Suprapubic skin (tissue), 4 donors: ENCODE data around the gene CREB3L1.

Source experiments
- EP300 ChIP-seq: sonication (generic); formaldehyde crosslinking; IDR thresholded peaks from one replicate; pipeline ENCODE4 v1.6.1; 2017; ENCODE audit warnings: antibody characterized with exemption
- POLR2A ChIP-seq, 2 donors: fragments of 450-650 bp; IDR thresholded peaks; one replicate each; pipeline ENCODE4 v1.6.1; 2017; ENCODE audit warnings: antibody characterized with exemption in 2 of 2, mild to moderate bottlenecking in 2 of 2, moderate library complexity in 2 of 2
- POLR2AphosphoS5 ChIP-seq, 3 donors: sonication (generic); formaldehyde crosslinking; IDR thresholded peaks; one replicate each; pipeline ENCODE4 v1.6.1; 2017; ENCODE audit warnings: antibody characterized with exemption in 3 of 3
- TF ChIP-seq, protein P1 (sequence below), 2 donors: fragments of 200-600 bp in 1 of 2; fragments of 450-650 bp in 1 of 2; sonication (generic) in 1 of 2; IDR thresholded peaks; one replicate each; pipeline ENCODE4 v1.5.1; 2016 to 2019; ENCODE audit warnings: antibody characterized with exemption in 2 of 2, mild to moderate bottlenecking in 1 of 2, moderate library complexity in 1 of 2

DNA sequence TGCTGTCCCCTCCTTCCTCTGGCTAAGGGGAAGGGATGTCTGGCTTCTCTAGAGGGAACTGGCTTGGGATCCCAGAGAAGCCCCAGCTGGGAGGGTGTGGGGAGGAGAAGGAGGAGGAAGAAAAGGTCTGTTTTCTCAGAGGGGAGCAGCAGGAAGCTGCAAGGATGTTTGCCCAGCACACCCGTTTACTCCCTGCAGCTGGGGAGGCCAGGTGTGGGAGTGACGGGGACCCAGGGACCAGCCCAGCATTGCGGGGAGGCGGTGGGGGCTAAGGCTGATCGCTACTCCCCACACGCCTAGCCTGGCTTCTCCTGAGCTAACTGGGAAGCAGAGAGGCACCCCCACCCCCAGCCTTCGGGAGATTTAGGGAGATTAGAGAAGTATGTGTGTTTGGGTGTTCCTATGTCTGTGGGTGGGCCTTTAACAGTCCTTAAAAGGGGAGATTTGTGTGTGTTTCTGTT lies 3.9 kb downstream of the CREB3L1 start:
- TF ChIP-seq, protein P1, sequence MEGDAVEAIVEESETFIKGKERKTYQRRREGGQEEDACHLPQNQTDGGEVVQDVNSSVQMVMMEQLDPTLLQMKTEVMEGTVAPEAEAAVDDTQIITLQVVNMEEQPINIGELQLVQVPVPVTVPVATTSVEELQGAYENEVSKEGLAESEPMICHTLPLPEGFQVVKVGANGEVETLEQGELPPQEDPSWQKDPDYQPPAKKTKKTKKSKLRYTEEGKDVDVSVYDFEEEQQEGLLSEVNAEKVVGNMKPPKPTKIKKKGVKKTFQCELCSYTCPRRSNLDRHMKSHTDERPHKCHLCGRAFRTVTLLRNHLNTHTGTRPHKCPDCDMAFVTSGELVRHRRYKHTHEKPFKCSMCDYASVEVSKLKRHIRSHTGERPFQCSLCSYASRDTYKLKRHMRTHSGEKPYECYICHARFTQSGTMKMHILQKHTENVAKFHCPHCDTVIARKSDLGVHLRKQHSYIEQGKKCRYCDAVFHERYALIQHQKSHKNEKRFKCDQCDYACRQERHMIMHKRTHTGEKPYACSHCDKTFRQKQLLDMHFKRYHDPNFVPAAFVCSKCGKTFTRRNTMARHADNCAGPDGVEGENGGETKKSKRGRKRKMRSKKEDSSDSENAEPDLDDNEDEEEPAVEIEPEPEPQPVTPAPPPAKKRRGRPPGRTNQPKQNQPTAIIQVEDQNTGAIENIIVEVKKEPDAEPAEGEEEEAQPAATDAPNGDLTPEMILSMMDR (IDR thresholded peaks at IDR 0.05) = no peak
- TF ChIP-seq POLR2A (IDR thresholded peaks at IDR 0.05) (no peak), POLR2AphosphoS5 (IDR thresholded peaks at IDR 0.05) (no peak), EP300 (no peak)
